ENCODE measurements around the gene FBN1.

Gene FBN1

DNA sequence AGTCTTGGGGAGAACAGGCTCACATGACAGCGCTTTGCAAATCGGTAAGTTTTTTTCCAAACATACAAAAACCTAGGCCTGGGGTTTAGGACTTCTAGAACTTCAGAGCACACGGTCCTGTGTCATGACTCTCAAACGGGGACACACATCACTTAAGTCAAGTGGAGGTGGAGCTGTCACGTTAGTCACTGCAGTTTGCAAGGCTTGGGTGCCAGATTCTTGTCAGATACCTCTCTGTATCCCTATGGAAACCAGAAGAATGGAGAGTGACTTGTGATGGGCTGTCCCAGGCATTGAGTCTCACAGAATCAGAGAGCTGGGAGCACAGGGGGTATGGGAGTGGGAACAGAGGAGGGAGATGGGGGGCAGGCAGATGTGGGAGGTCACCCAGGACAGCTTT, 249.5 kb downstream of the FBN1 start:
- no peak for DNase-seq (ENCODE audit: low spot score)

DNA sequence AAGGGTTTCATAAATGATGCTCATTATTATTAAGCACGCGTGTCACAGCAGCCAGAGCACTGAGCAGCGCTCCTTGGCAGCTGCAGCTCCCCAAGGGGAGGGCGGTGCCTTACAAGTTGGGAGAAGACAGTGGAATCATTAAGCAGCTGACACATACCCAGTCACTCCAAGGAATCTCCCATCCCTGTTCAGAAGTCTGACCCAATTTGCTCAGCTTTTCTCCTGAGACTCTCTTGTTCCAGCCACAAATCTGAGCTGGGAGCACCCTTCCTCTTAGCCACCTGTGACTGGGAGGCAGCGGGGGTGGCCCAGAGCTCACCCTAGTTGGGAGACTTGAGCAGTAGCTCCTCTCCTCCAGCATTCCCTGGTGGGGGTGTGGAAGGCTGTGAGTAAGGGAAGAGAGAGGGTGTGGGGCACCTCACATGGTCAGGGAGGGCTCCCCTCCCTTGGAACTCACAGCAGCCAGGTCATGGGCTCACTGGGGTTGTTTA, 249.9 kb downstream of the FBN1 start:
- DNase-seq (ENCODE audit: low spot score), result peak; percentile 68

DNA sequence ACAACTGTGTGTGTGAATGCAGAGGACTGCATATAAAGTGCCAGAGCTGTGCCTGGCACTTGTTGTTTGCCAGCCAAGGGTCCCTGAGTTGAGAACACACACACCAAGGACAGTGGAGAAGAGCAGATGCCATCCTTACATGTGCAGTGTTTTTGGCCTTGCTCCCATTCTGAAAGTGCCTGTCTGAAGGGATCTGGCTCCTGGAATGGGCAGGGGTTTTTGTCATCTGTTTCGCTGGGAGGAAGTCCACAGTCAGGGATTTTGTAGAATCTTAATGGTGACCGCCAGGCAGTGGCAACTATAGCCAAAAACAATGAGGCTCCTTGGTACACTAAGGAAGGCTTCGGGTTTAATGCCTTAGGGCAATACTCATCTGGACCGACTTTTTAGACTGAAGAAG, 250.5 kb downstream of the FBN1 start:
- DNase-seq (ENCODE audit: low spot score), result no peak

DNA sequence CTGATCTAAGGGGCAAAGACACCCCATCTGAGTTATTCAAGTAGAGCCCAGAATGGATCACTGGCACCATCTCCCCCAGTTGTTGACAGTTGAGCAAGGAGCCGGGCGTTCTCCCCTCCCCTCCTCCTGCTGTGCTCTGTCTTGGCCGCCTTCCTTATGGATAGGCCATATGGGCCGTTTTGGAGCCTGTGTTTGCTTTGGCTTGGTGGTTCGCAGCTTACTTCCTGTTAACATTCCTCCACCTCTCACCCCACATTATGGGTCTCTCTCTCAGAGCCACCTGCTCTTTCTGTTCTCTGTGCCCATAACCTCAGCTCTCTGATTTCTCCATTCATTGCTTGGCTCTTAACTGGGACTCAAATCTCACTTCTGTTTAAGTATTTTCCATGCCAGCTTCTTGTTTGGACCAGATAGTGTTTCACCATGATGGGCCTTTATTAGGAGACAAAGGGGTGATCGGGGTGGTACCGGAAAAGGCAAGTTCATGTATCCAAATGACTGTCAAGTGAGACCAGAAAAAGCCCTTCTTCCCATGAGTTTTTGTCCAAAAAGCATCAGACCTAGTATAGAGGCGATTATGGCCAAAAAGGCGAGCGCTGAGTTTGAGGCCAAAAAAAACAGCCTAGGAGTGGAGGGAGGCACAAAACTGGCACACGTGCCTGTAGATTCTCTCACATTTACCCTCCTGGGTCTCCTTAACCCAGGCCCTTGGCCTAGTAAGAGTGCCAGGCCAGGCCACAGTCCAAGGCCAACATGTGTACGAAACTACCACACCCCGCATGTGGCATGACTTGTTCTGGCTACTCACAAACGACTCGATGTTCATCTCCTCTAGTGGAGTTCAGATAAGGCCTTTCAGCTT, 251.6 kb downstream of the FBN1 start:
- no peak for DNase-seq (ENCODE audit: low spot score)

DNA sequence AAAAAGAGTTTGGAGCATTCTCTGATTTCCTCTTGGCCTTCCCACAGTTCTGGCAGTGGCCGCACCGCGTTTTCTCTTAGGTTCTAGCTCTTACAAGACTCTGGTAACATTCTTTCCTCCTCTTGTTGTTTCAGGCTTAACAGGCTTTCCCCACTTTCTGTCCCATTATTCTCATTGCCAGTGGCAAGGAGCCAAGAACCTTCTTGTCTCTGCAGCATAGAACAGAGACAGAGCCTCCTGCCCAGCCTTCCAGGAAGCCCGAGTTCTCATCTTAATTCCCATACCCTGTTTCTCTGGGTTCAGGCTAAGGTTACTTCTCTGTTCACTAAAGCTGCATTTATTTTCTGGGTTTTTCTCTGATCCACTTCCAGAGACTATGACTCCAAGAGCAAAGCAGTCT, 253.2 kb downstream of the FBN1 start:
- no peak for DNase-seq (ENCODE audit: low spot score)

DNA sequence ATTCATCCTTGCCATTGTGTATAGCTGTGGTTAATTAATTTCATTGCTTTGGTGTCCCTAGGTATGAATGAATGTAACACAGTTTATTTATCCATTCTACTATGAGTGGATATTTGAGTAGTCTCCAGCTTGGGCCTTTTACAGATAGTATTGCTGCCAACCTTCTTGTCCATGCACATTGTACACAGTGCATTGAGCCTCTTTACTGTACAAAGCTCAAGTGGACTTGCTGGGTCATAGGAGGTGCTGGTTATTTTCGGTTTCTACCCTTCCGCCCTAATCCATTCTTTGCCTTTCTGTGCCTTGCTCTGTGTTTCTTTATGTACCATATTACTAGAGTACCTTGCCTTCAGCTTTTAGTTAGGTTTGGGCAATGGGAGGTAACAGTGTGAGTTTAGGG, 253.6 kb downstream of the FBN1 start:
- no peak for DNase-seq (ENCODE audit: low spot score)

DNA sequence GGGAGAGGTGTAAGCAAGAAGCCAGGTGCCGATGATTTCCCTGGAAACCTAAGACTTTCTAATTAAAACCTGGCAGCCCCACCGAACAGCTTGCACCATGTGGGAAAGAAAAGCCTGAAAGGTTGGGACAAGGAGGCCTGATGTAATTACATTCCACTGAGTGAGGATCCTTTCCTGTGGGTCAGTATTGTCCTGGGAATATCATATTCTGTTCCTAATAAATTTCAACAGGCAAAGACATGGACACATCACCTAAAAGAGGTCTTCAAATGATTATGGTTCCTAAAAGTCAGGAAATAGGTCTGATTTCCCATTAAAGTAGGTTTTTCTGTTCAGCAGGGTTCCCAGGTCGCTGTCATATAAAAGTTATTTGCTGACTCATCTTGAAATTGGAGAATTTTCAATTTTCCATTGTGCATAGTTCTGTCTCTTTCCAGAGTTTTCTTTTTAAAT, 255.8 kb downstream of the FBN1 start:
- DNase-seq (ENCODE audit: low spot score), result no peak

DNA sequence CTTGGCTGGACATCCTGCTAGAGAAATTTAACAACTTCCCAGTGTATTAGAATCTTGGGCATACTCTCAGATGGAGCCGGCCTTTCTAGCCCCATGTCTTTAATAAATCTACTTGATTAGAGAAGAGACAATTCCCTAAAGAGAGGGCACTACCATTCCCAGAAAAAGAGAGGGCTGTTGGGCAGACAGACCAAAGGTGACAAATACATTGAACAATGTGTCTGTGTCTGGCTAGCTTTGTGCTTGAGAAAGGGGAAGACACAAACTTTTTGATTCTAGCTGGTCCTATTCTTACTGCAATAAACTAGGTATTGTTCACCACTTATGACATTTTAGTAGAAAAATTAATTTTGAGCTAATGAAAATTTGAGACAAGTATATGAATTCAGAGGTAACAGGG, 256.6 kb downstream of the FBN1 start:
- DNase-seq (ENCODE audit: low spot score), result no peak

DNA sequence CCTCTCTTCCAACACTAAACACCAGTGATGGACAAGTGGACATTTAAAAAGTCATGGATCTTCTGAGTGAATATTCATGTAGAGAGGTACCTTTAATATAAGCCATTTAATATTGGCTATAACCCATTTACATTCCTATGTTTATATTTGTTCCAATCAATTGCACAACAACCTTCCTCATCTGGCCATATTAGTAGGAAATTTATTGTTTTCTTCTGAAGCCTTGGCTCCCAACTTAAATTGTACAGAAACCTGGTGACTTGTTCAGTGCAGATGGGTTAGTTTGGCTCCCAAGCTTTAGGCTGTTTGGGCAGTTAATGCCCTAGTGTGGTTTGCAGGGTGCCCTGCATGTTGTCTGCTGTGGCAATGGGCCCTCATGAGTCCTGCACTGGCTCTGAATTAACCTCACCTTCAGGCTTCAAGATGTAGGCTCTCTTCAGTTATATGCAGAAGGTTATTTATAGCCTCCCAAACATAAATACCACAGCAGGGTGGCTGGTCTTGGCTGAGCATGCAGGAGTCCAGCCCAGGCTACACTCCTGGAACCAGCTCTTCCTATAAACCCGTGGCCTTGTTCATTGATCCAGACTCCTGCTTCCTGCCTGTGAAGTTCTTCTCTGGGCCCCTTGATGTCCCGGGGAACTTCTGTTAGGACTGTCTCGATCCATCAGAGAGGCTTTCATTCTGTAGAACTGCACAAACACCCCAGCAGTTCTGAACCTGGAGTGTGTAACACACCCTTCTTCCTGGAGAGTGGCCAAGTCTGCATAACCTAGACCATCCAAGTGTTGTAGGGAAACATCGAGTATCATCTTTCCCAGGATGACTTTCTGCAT, 257.3 kb downstream of the FBN1 start:
- DNase-seq (ENCODE audit: low spot score), result no peak

DNA sequence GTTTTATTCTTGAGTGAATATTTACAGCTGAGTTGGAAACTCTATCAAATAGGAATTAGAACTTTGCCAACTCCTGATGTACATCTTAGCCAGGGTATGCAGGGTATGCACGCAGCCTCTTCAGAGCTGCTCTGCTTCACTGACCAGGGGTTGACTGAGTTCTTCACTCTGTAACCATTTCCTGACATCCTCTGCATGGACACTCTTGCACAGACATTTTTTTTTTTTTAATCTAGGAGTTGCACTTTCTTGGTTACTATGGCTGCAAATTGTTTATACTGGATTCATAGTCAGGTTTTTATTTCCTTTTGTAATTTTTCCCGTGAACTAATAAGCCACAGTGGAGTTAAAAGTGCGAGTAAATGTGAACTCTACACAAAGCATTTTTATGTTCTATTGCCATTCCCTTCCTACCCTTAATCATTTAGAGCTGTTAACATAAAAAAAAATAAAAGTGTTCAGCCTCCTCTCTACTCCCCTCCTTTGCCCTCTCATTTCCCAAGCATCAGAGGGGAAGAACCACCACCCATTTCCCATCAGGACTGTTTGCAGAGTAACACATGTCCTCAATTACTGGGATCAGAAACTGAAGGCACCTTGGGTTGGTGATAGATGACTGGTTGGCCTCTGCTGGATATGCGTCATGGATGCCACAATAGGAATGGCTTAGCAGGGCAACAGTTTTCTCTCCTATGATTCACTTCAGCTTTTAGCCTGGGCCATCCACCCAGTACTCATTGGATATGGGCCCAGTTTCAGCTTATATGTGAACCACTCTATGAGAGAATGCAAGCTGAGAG, 260.3 kb downstream of the FBN1 start:
- DNase-seq (ENCODE audit: low spot score), result peak; percentile 80

DNA sequence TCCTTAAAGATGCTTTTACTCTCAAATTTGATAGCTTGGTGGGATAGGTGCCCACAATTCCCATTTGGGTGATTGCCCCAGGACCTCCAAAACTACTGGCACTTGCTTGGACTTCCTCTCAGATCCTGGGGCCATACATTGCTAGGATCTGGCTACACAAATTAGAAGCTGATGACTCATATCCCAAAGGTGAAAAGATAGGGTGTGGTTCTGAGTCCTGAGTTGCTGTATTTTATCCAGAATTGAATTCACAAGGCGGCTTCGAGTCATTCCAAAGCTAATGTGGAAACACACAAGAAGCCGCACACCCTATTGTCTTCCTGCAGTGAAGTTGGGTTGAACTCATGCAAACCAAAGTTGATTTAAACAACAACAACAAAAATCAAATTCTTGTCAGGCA, 260.9 kb downstream of the FBN1 start:
- DNase-seq (ENCODE audit: low spot score), result no peak

DNA sequence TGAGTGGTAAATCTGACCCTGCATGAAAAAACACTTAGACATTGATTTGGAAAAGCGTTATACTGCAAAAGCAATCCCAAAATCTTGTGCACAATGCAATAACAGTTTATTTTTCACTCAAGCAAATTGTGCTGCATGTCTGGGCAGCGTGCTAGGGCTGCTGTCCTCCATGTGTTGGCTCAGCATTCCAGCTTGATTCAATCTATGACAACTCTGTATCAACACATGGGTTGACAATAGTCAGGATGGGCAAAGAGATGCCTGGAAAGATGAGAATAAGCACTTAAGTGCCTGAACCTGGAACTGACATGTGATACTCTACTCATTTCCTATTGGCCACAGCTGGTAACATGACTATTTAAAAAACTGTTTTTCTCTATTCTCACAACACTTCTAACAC, 262.5 kb downstream of the FBN1 start:
- DNase-seq (ENCODE audit: low spot score), result no peak

DNA sequence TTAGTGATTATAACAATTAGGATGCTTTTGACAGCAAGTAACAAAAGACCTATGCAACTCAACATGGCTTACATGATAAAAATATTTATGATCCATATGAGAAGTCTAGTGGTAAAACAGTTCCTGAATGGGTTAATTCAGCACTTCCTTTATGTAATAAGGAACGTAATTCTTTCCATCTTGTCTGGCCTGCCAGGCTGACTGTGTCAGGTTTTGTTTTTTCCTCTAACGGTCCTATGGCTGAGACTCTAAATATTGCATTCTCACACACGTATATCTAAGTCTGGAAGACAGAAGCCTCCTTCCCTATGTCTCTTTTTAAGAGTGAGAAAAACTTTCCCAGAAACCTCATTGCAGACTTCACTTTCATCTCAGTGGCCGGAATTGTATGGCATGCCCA, 263.6 kb downstream of the FBN1 start:
- DNase-seq (ENCODE audit: low spot score), result no peak

DNA sequence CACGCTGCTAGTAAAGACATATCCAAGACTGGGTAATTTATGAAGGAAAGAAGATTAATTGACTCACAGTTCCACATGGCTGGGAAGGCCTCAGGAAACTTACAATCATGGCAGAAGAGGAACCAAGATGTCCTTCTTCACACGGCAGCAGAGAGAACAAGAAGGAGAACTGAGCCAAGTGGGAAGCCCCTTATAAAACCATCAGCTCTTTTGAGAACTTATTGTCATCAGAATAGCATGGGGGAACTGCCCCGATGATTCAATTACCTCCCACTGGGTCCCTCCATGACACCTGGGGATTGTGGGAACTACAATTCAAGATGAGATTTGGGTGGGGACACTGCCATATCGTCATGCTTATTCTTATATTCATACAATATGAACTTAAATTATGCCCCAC, 265.3 kb downstream of the FBN1 start:
- DNase-seq (ENCODE audit: low spot score), result no peak

DNA sequence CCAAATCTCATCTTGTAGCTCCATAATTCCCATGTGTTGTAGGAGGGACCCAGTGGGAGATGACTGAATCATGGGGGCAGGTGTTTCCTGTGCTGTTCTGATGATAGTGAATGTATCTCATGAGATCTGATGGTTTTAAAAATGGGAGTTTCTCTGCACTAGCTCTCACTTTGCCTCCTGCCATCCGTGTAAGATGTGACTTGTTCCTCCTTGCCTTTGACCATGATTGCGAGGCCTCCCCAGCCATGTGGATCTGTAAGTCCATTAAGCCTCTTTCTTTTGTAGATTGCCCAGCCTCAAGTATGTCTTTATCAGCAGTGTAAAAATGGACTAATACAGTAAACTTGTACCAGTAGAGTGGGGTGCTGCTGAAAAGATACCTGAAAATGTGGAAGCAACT, 269.7 kb downstream of the FBN1 start:
- no peak for DNase-seq (ENCODE audit: low spot score)

DNA sequence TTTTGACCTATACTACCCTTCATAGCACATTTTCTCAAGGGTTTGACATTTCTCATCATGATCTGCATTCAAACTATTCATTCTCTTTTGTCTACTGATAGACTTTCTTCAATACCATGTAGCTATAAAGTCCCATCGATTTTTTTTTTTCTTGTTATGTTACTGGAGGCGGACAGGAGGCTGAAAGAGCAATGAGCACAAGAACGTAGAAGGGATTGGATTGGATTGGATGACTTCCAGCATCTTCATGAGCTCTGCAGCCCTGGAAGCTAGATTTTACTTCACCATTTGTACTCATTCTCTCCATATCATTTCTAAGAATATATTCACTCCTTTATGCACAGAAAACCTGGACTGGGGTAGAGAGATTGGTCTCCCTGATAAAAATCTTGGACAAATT, 271.0 kb downstream of the FBN1 start:
- no peak for DNase-seq (ENCODE audit: low spot score)

DNA sequence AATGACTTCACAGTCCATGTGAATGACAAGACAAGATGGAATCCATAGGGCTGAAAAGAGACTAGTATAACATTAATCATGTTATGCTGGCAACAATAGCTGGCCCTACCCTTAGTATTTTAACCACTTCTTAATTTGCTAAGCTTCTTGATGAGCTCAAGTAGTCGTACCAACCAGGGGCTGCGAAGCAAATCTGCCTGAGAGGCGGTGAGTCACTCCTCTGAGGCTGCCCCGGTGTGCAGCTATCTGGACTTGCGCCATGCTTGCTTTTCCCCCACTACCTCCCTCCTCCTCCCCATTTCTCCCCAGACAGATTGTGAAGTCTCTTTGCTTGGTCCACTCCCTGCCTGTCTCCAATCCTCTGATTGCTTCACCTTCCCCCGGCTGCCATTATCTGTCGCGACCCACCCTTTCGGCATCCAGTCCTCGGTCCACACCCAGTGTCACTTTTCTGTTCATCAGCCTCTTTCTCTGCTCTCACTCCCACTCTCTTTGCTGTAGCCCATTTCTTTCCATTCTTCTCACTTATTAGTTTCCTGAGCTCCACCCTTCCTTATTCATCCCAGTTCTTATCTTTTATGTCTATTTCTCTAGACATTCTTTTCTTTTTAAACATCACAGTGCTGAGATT, 271.6 kb downstream of the FBN1 start:
- DNase-seq (ENCODE audit: low spot score), result no peak

DNA sequence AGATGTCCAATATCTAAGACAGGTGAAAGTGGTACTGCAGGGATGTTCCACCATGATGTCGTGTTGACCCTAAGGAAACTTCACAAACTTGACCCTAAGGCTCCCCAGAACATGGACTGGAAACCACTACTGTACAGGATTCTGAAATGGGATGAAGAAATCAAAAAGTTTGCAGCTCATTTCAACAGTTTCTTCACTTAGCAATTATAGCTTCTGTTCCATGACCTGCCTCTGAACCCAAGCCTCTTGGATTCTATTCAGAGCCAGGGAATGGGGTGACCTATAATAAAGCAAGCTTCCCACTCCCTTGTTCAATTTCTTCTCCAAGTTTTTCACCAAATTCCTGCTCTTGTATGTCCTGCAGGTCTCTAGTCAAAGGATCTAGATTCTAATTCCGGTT, 273.5 kb downstream of the FBN1 start:
- no peak for DNase-seq (ENCODE audit: low spot score)

DNA sequence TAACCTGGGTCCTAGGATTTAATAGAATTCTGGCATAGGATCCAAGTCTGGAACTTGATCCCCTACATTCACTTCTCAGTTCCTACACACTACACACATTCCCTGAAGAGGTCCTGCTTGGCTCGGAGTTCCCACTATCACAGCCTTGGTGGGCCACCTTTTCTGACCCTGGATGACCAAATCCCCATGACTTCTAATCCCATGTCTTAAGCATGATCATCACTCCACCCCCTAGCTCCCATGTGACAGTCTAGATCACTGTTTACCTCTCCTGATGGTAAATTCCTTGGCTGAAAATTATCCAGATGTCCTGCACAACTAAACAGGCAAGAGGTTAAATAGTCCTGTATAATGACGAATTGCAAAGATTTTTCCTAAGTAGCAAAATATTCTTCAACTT, 274.0 kb downstream of the FBN1 start:
- no peak for DNase-seq (ENCODE audit: low spot score)

DNA sequence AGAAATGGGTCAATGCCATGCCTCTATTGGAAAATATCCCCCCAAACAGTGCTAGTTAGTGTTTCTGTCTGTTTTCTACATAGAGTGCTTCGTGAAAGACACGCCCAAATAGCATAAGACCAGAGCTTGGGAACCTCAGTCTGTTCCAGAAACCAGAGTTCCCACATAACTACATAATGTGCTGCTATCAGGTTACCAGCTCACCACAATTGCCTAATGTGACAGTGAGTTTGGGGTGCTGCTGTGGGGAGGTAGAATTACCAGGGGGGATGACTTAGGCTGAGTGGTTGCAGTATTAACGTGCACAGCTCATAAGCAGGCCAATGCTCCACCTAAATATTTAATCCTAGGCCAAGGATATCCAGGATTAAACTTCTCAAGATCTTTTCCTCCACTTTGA, 275.0 kb downstream of the FBN1 start:
- DNase-seq (ENCODE audit: low spot score), result no peak

DNA sequence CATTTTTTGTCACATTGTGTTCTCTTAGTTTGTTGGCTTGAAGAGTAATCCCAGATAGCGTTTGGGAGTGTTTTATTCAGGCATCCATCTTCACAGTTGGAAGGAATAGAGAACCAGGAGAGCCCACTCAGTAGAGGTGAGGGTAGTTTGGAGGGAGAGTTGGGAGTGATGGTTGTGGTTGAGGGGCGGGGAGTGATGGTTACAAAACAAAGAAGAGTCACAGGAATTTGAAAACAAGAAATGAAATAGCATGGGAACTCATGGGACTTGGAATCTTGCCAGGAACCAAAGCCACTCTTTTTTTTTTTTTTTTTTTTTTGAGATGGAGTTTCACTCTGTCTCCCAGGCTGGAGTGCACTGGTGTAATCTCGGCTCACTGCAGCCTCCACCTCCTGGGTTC, 278.0 kb downstream of the FBN1 start:
- no peak for DNase-seq (ENCODE audit: low spot score)
